ENCODE measurements around the gene SKAP2.

The SKAP2 gene

DNA sequence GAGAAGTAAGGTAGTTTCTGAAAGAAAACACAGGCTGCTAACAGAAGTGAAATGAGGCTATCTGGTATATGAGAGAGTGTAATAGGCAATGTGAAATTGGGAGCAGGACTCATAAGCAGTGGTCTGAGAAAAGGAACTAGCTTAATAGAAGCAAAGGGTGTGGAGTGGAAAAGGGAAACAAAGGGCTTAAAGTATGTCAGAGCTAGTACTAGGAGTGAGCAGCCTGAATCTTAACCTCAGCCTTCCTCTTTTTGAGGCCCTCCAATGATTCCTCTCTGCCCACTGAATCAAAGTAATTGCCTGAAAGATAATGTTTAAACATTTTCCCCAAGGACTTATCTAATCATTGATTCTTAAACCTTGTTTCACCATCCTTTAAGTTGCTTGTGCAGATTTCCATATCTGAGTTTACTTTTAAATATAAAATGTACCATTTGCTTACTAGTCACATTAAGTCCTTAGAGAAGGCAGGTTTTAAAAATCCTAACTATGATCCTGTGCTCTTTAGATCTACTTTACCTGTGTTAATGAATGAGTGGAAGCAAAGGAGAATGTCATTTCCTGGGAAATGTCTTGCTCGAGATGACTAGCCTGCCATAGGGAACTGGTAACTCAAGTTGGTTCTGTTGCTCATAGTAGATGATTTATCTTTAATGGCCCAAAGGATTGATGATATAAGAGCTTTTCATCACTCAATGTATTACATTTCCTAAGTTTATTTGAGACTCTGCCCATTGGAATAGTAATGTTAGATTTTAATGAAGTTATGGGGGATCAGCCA is 155.0 kb downstream of the SKAP2 start:
- H2BK5ac ChIP-seq (ENCODE audit: low read depth, low read length, poor library complexity) = no peak overlapping the region
- H4K91ac ChIP-seq (ENCODE audit: low read depth, low read length) = no peak overlapping the region
- H3K18ac ChIP-seq (ENCODE audit: low read length) = no peak overlapping the region
- H3K4me2 ChIP-seq (ENCODE audit: low read length) = no peak overlapping the region
- no peak overlapping the region for H2BK120ac ChIP-seq (ENCODE audit: insufficient read depth, low read length, poor library complexity)
- no peak overlapping the region for H3K4ac ChIP-seq (ENCODE audit: low read depth, low read length)
- no peak overlapping the region for H4K8ac ChIP-seq (ENCODE audit: low read depth, low read length)
- H4K12ac ChIP-seq (ENCODE audit: low read depth, low read length) = no peak overlapping the region
- H3K4me1 ChIP-seq (ENCODE audit: control insufficient read depth in 1 of 2, insufficient read depth in 2 of 2, low read length in 2 of 2) = no peaks in the 10 kb centered on the region
- no peaks in the 10 kb centered on the region for H3K79me2 ChIP-seq (ENCODE audit: control insufficient read depth, insufficient read depth, low read length, poor library complexity)
- H2AFZ ChIP-seq (ENCODE audit: insufficient read depth, low read length, poor library complexity) = no peak overlapping the region
- H3K27ac ChIP-seq (ENCODE audit: low read depth, low read length) = no peak overlapping the region
- no peak overlapping the region for H3K4me3 ChIP-seq (ENCODE audit: low read depth, low read length)
- no peaks in the 10 kb centered on the region for H3K9me3 ChIP-seq (ENCODE audit: insufficient read depth, low read depth, low read length)
- no peak overlapping the region for H3K23ac ChIP-seq (ENCODE audit: low read length)
- no CpG with 5 or more reads among the region's 1 CpG for WGBS (ENCODE audit: extremely low coverage, insufficient coverage, insufficient read length)
- no peak overlapping the region for H2BK12ac ChIP-seq (ENCODE audit: low read length)
- no peaks in the 10 kb centered on the region for H3K36me3 ChIP-seq (ENCODE audit: control insufficient read depth in 1 of 2, insufficient read depth in 2 of 2, low read length in 2 of 2)
- H3K14ac ChIP-seq (ENCODE audit: low read length) = no peak overlapping the region
- no peaks in the 10 kb centered on the region for H3K27me3 ChIP-seq (ENCODE audit: insufficient read depth, low read length)
- H3K9ac ChIP-seq (ENCODE audit: low read length) = no peak overlapping the region
- H2AK5ac ChIP-seq (ENCODE audit: low read length) = no peak overlapping the region
- H3K79me1 ChIP-seq (ENCODE audit: low read length) = no peaks in the 10 kb centered on the region
- no peak for DNase-seq

- WGBS (ENCODE audit: extremely low coverage, insufficient coverage, insufficient read length) = no CpG with 5 or more reads among the region's 2 CpGs
- Histone ChIP-seq H2AFZ (ENCODE audit: insufficient read depth, low read length, poor library complexity) (no peak overlapping the region), H3K79me1 (ENCODE audit: low read length) (no peaks in the 10 kb centered on the region), H3K9me3 (ENCODE audit: insufficient read depth, low read depth, low read length) (no peaks in the 10 kb centered on the region), H2AK5ac (ENCODE audit: low read length) (no peak overlapping the region), H2BK5ac (ENCODE audit: low read depth, low read length, poor library complexity) (no peak overlapping the region), H3K14ac (ENCODE audit: low read length) (no peak overlapping the region), H3K4me3 (ENCODE audit: low read depth, low read length) (no peak overlapping the region), H2BK12ac (ENCODE audit: low read length) (no peak overlapping the region), H4K8ac (ENCODE audit: low read depth, low read length) (no peak overlapping the region), H3K27me3 (ENCODE audit: insufficient read depth, low read length) (no peaks in the 10 kb centered on the region), H3K4me1 (ENCODE audit: control insufficient read depth in 1 of 2, insufficient read depth in 2 of 2, low read length in 2 of 2) (no peaks in the 10 kb centered on the region), H3K23ac (ENCODE audit: low read length) (no peak overlapping the region), H3K4ac (ENCODE audit: low read depth, low read length) (no peak overlapping the region), H3K9ac (ENCODE audit: low read length) (no peak overlapping the region), H4K12ac (ENCODE audit: low read depth, low read length) (no peak overlapping the region), H3K18ac (ENCODE audit: low read length) (no peak overlapping the region), H3K36me3 (ENCODE audit: control insufficient read depth in 1 of 2, insufficient read depth in 2 of 2, low read length in 2 of 2) (no peaks in the 10 kb centered on the region), H3K4me2 (ENCODE audit: low read length) (no peak overlapping the region), H4K91ac (ENCODE audit: low read depth, low read length) (no peak overlapping the region), H2BK120ac (ENCODE audit: insufficient read depth, low read length, poor library complexity) (no peak overlapping the region), H3K27ac (ENCODE audit: low read depth, low read length) (no peak overlapping the region), H3K79me2 (ENCODE audit: control insufficient read depth, insufficient read depth, low read length, poor library complexity) (no peaks in the 10 kb centered on the region)
- DNase-seq = no peak
Observed at GRCh38 chr7:26705567-26705966, 158.8 kb downstream of the SKAP2 start.

- Histone ChIP-seq H2BK5ac (ENCODE audit: low read depth, low read length, poor library complexity) (no peak overlapping the region), H3K79me1 (ENCODE audit: low read length) (no peaks in the 10 kb centered on the region), H3K79me2 (ENCODE audit: control insufficient read depth, insufficient read depth, low read length, poor library complexity) (no peaks in the 10 kb centered on the region), H3K23ac (ENCODE audit: low read length) (no peak overlapping the region), H2BK120ac (ENCODE audit: insufficient read depth, low read length, poor library complexity) (no peak overlapping the region), H4K8ac (ENCODE audit: low read depth, low read length) (no peak overlapping the region), H4K91ac (ENCODE audit: low read depth, low read length) (no peak overlapping the region), H3K9me3 (ENCODE audit: insufficient read depth, low read depth, low read length) (no peaks in the 10 kb centered on the region), H2AFZ (ENCODE audit: insufficient read depth, low read length, poor library complexity) (no peak overlapping the region), H3K9ac (ENCODE audit: low read length) (no peak overlapping the region), H3K36me3 (ENCODE audit: control insufficient read depth in 1 of 2, insufficient read depth in 2 of 2, low read length in 2 of 2) (no peaks in the 10 kb centered on the region), H2BK12ac (ENCODE audit: low read length) (no peak overlapping the region), H3K14ac (ENCODE audit: low read length) (no peak overlapping the region), H3K4me2 (ENCODE audit: low read length) (no peak overlapping the region), H2AK5ac (ENCODE audit: low read length) (no peak overlapping the region), H3K4me1 (ENCODE audit: control insufficient read depth in 1 of 2, insufficient read depth in 2 of 2, low read length in 2 of 2) (no peaks in the 10 kb centered on the region), H3K27me3 (ENCODE audit: insufficient read depth, low read length) (no peaks in the 10 kb centered on the region), H3K4ac (ENCODE audit: low read depth, low read length) (no peak overlapping the region), H3K27ac (ENCODE audit: low read depth, low read length) (no peak overlapping the region), H3K18ac (ENCODE audit: low read length) (no peak overlapping the region), H3K4me3 (ENCODE audit: low read depth, low read length) (no peak overlapping the region), H4K12ac (ENCODE audit: low read depth, low read length) (no peak overlapping the region)
- DNase-seq = no peak
- no CpG with 5 or more reads among the region's 2 CpGs for whole genome bisulfite sequencing (ENCODE audit: extremely low coverage, insufficient coverage, insufficient read length)
Observed at GRCh38 chr7:26704786-26705185, 159.6 kb downstream of the SKAP2 start.

DNA sequence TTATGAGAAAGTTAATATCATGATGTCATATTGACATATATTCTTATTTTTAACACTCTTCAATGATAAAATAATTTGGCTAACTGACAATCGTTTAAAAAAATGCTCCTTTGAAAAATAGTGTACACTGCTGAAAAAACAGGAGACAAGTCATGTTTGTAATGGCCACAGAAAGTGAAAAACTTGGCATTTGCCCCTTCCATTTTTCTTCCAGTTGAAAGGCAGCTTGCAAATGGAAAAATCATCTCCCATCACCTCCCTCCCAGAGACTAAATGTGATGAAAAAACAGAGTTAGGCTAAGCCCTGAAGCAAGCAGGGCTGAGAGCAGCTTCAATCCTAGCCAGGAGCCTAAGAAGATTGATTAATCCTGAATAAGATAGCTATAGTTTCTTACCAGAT is 160.4 kb downstream of the SKAP2 start:
- no peak overlapping the region for H4K8ac ChIP-seq (ENCODE audit: low read depth, low read length)
- H2AFZ ChIP-seq (ENCODE audit: insufficient read depth, low read length, poor library complexity) = no peak overlapping the region
- H3K18ac ChIP-seq (ENCODE audit: low read length) = no peak overlapping the region
- H3K4me3 ChIP-seq (ENCODE audit: low read depth, low read length) = no peak overlapping the region
- H3K23ac ChIP-seq (ENCODE audit: low read length) = no peak overlapping the region
- H4K12ac ChIP-seq (ENCODE audit: low read depth, low read length) = no peak overlapping the region
- no peaks in the 10 kb centered on the region for H3K27me3 ChIP-seq (ENCODE audit: insufficient read depth, low read length)
- no peak for DNase-seq
- H4K91ac ChIP-seq (ENCODE audit: low read depth, low read length) = no peak overlapping the region
- no peak overlapping the region for H3K9ac ChIP-seq (ENCODE audit: low read length)
- no peak overlapping the region for H3K27ac ChIP-seq (ENCODE audit: low read depth, low read length)
- no peaks in the 10 kb centered on the region for H3K9me3 ChIP-seq (ENCODE audit: insufficient read depth, low read depth, low read length)
- no peak overlapping the region for H2BK12ac ChIP-seq (ENCODE audit: low read length)
- no peak overlapping the region for H3K14ac ChIP-seq (ENCODE audit: low read length)
- WGBS (ENCODE audit: extremely low coverage, insufficient coverage, insufficient read length) = no CpG with 5 or more reads among the region's 1 CpG
- no peak overlapping the region for H2BK120ac ChIP-seq (ENCODE audit: insufficient read depth, low read length, poor library complexity)
- H3K4me1 ChIP-seq (ENCODE audit: control insufficient read depth in 1 of 2, insufficient read depth in 2 of 2, low read length in 2 of 2) = no peaks in the 10 kb centered on the region
- H3K36me3 ChIP-seq (ENCODE audit: control insufficient read depth in 1 of 2, insufficient read depth in 2 of 2, low read length in 2 of 2) = no peaks in the 10 kb centered on the region
- no peaks in the 10 kb centered on the region for H3K79me2 ChIP-seq (ENCODE audit: control insufficient read depth, insufficient read depth, low read length, poor library complexity)
- no peak overlapping the region for H3K4me2 ChIP-seq (ENCODE audit: low read length)
- H3K4ac ChIP-seq (ENCODE audit: low read depth, low read length) = no peak overlapping the region
- no peak overlapping the region for H2BK5ac ChIP-seq (ENCODE audit: low read depth, low read length, poor library complexity)
- no peaks in the 10 kb centered on the region for H3K79me1 ChIP-seq (ENCODE audit: low read length)
- H2AK5ac ChIP-seq (ENCODE audit: low read length) = no peak overlapping the region
